AG09319 (cell line): Measurements from ENCODE around the gene FAM117A.

ENCODE experiments used
- DNase-seq: peaks from one replicate; pipeline ENCODE4 v3.0.0-alpha.2; 2010; ENCODE audit warnings: low read depth; ENCODE audit errors: extremely low read depth
- TF ChIP-seq, protein P1 (sequence below): IDR thresholded peaks from 2 replicates; pipeline ENCODE4 v1.5.1; 2011; ENCODE audit warnings: low read depth, mild to moderate bottlenecking, inconsistent platforms, low read length, moderate library complexity

FAM117A gene

DNA sequence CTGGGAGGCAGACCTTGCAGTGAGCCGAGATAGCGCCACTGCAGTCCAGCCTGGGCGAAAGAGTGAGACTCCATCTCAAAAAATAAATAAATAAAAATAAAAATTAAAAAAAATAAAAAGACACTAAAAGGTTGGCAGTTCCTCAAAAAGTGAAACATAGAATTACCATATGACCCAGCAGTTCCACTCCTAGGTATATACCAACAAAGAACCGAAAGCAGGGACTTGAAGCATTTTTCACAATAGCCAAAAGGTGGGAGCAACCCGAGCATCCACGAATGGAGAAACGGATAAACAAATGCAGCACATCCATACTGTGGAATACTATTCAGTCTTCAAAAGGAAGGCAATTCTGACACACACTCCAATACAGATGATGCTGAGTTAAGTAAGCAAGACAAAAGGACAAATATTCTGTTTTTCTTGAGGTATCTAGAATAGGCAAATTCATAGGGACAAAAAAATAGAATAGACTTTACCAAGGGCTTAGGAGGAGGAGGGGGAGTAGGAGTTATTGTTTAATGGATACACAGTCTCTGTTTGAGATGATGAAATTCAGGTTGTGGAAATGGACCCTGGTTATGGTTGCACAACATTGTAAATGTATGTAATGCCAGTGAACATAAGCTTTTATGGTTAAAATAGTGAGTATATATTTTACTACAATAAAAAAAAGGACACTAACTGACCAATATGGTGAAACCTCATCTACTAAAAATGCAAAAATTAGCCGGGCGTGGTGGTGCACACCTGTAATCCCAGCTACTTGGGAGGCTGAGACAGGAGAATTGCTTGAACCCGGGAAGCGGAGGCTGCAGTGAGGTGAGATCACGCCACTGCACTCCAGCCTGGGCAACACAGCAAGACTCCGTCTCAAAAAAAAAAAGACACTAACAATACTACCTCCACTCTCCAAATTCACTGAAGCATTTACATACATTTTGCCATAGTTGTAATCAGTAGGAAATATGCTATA, 29.1 kb downstream of the FAM117A start:
- no peak for DNase-seq
- TF ChIP-seq, protein P1, sequence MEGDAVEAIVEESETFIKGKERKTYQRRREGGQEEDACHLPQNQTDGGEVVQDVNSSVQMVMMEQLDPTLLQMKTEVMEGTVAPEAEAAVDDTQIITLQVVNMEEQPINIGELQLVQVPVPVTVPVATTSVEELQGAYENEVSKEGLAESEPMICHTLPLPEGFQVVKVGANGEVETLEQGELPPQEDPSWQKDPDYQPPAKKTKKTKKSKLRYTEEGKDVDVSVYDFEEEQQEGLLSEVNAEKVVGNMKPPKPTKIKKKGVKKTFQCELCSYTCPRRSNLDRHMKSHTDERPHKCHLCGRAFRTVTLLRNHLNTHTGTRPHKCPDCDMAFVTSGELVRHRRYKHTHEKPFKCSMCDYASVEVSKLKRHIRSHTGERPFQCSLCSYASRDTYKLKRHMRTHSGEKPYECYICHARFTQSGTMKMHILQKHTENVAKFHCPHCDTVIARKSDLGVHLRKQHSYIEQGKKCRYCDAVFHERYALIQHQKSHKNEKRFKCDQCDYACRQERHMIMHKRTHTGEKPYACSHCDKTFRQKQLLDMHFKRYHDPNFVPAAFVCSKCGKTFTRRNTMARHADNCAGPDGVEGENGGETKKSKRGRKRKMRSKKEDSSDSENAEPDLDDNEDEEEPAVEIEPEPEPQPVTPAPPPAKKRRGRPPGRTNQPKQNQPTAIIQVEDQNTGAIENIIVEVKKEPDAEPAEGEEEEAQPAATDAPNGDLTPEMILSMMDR: no peak

DNA sequence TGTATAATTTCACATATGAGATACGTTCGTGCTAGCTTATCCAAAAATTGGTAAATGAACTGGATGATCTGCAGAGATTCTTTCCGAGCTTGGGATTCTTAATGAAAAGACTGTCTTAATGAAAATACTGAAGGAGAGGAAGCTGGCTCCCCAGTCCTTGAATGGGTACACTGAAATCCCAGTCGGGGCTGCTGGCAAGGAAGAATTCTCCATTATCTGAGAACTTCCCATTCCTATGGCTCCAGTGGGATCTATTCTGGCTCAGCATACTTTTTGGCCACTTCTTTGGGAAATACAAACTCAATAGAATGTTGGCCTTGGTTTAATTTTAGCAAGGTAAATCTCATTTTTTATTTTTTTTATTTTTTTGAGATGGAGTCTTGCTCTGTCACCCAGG, 32.5 kb downstream of the FAM117A start:
- TF ChIP-seq, protein P1: no peak
- DNase-seq: no peak

DNA sequence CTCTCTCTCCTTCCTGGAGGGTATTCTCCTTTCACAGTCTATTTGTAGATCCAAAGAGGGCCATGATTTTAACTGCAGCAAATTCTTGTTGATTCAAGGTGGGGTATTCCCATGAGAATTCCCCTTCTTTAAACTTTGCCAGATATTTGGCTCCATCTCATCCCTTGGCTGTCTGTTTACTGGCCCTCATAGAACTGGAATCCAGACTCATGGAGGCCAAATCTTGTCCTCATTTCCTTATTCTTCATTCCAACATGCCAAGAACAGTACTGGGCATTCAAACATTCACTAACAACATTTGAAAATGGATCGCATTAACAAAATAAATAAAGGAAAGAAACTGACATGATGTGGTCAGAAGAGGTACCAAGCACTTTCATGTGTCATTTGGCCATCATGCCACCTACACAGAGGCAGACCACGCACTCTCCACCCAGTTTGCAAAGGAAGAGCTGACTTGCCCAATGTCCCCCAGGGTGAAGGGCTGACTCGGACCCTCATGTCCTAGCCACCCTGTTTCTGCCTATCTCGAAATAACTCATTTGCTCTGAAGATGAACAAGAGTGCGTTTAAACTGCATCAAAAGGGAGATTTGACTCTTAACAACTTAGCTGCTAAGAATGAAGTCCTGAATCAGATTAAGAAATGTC, 33.0 kb downstream of the FAM117A start:
- TF ChIP-seq, protein P1: no peak
- DNase-seq: no peak

DNA sequence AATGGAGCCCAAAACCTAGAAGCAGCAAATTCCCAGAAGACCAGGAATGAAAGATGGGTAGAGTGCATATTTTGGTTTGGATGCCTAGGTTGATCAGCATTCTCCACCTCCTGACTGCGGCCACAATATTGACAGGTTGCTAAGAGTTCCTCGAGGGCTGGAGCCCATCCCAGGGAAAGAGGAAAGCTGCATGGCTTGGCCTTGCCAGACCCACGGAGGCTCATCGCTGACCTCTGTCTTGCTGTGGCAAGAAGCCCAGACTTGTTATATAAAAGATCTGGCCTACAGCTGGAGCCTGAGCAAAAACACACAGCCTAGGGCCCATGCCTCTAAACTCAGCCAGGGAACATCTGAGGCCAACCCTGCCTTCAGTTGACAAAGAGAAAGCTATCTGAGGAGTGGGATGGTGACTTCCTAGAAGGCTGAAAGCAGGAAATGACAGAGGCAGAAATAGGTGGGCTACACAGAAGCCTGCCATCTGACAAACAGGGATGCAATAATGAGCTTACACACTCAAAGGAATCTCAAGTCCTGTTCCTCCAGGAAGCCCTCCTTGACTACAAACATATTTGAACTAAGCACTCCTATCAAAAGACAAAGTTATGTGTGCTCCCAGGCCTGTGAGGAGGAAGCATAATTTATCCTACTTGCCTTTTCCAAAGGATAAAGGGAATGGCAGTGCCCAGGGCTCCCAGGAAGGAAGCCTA, 33.7 kb downstream of the FAM117A start:
- TF ChIP-seq, protein P1: no peak
- peak; percentile 88 for DNase-seq

DNA sequence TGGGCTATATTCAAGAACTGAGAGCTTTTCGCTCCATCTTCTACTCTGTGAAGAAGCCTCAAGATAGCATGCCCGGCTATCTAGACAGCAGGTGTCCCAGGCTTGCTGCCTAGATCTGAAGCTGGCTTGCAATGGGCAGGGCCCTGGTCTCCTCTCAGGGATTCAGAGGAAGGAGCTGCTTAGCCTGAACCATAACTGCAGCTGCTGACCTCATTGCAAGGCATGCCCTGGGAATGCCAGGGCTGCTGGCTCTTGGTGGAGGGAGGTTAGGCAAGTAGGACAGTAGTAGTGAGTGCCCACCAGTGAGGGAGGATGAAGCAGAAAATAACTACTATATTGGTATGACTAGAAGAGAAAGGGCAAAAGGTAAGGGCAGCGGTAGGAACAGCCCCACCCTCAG, 34.9 kb downstream of the FAM117A start:
- TF ChIP-seq, protein P1: no peak
- DNase-seq: no peak

DNA sequence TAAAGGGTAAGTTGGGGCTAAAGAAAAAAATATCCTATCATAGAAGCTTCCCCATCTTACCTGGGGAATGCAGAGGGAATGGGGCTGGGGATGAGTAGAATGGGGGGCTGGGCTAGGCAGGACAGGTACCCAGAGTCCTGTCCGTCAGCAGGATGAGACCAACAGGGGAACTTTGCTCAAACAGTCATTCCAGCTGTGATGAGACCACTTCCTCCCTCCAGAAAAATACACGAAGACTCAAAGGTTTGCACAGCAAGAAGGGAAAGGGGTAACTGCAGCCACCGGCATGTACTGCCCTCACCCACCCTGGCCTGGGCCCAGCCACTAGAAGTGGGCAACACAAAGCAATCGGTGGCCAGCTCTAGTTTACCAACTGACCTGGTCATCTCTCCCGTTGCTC, 35.5 kb downstream of the FAM117A start:
- TF ChIP-seq, protein P1: no peak
- DNase-seq: no peak

DNA sequence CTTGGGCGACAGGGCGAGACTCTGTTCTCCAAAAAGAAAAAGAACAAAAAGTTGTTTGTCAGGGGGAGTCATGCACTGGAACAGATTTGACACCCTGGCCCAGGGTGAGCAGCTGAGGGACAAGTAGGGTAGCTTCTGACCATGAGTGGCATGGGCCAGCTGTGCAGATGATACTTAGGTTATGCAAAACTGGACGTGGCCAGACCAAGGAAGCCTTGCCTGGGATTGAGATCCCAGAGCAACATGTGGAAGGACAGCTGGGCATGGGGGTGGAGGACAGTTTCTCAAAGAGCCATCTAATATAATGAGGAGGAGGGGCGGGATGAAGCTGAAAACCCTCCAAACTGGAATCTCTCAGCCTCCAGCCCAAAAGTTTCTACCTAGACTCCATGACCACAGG, 36.6 kb downstream of the FAM117A start:
- TF ChIP-seq, protein P1: no peak
- DNase-seq: no peak
